Stomach (tissue), 4 donors: Measurements from ENCODE around the gene PRLR.

Experiments used
- CTCF ChIP-seq, 7 experiments: fragments of 450-650 bp in 4 of 7; fragments of 200-600 bp in 3 of 7; sonication (generic) in 3 of 7; IDR thresholded peaks; one replicate each; pipeline ENCODE4 v1.5.1; 2016 to 2019; ENCODE audit warnings: antibody characterized with exemption in 7 of 7, control low read depth in 2 of 7, mild to moderate bottlenecking in 1 of 7
- EP300 ChIP-seq: sonication (generic); formaldehyde crosslinking; IDR thresholded peaks from one replicate; pipeline ENCODE4 v1.6.1; 2017; ENCODE audit warnings: antibody characterized with exemption
- POLR2A ChIP-seq, 4 donors: fragments of 450-650 bp; IDR thresholded peaks; one replicate each; pipeline ENCODE4 v1.6.1; 2016; ENCODE audit warnings: antibody characterized with exemption in 4 of 4, control low read depth in 2 of 4, mild to moderate bottlenecking in 1 of 4, moderate library complexity in 1 of 4
- POLR2AphosphoS5 ChIP-seq, 3 donors: sonication (generic); formaldehyde crosslinking; IDR thresholded peaks; one replicate each; pipeline ENCODE4 v1.6.1; 2016; ENCODE audit warnings: antibody characterized with exemption in 3 of 3

GRCh38 chr5:35023391-35024178, 206.7 kb downstream of the PRLR start:
- TF ChIP-seq CTCF (IDR thresholded peaks at IDR 0.05): no peak
- TF ChIP-seq EP300: no peak
- TF ChIP-seq POLR2A (IDR thresholded peaks at IDR 0.05): no peak
- TF ChIP-seq POLR2AphosphoS5 (IDR thresholded peaks at IDR 0.05): no peak
